Epidermal melanocyte (primary cell): ENCODE results near the gene WDR55.
"Not testable (repeated sequence)": the region's sequence is repeated elsewhere in the genome, so short reads cannot be mapped to it uniquely, and the experiment has no call there.

Experiments
- DNase-seq: peaks from one replicate; pipeline ENCODE4 v3.0.0; 2011; ENCODE audit warnings: low spot score; ENCODE audit not compliant: insufficient read length

Gene WDR55

GRCh38 chr5:140664359-140665119 is at the start of gene WDR55:
Gene WDR55 (plus strand): TSS chr5:140664904. CDS start chr5:140664913, 9 bp downstream.
- peak; percentile 97 for DNase-seq

DNA sequence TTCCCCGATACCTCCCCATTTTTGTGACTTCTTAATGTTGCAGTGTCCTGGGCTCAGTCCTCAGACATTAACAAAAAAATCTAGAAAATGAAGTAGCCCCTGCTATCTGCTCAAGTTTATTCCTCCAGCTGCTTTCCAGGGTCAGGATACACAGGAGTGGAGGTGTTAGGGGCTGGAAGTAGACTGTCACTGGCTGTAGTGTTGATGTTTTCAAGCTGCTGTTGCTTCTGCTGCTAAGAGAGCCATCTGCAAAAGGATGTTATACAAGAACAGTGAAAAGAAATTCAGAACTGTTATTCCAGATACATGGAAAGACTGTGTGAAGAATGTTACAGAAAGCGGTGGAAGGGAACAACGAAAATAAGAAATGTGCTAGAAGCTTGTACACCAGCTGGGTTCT is 42.4 kb upstream of the WDR55 start:
- no peak for DNase-seq

DNA sequence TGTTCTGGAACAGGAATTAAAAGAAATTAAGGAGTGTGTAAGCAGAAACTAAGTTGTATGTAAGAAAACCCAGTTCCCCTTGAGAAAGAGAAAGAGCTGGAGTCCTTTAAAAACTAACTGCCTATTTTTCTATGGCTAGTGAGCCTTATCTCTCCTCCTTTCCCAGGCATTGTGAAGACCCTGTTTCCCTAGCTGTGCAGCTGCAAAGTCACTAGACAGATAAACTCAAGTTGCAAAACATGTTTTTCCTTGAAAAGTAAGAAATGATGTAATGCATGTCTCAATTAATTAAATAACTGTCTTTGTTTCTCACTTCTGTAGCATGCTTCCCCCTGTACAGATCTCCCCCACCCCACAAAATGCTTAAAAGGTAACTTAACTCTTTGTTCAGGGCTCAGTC is 41.6 kb upstream of the WDR55 start:
- not testable (repeated sequence) for DNase-seq

- DNase-seq = not testable (repeated sequence)
Observed at GRCh38 chr5:140624886-140625285, 39.8 kb upstream of the WDR55 start.

DNA sequence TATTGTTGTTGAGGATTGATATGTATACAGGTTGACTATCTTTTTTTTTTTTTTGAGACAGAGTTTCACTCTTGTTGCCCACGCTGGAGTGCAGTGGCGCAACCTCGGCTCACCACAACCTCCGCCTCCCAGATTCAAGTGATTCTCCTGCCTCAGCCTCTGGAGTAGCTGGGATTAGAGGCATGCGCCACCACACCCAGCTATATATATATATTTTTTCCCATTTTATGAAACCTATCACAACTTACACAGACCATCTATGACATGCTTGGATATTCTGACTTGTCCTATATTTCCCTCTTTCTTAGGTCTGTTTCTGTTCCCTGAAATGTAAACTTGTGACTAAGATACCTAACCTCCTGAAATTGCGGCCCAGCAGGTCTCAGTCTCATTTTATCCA is 36.7 kb upstream of the WDR55 start:
- no peak for DNase-seq

DNA sequence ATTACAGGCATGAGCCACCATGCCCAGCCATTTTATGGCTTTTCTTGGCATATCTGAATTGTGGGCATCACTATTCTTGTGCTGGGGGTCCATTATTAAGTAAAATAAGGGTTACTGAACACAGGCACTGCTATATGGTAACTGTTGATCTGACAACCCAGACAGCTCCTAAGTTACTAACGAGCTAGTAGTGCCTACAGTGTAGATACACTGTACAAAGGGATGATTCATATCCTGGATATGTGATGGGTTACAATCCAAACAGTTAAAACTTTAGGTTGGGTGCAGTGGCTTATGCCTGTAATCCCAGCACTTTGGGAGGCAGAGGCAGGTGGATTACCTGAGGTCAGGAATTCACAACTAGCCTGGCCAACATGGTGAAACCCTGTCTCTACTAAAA is 36.0 kb upstream of the WDR55 start:
- no peak for DNase-seq

DNA sequence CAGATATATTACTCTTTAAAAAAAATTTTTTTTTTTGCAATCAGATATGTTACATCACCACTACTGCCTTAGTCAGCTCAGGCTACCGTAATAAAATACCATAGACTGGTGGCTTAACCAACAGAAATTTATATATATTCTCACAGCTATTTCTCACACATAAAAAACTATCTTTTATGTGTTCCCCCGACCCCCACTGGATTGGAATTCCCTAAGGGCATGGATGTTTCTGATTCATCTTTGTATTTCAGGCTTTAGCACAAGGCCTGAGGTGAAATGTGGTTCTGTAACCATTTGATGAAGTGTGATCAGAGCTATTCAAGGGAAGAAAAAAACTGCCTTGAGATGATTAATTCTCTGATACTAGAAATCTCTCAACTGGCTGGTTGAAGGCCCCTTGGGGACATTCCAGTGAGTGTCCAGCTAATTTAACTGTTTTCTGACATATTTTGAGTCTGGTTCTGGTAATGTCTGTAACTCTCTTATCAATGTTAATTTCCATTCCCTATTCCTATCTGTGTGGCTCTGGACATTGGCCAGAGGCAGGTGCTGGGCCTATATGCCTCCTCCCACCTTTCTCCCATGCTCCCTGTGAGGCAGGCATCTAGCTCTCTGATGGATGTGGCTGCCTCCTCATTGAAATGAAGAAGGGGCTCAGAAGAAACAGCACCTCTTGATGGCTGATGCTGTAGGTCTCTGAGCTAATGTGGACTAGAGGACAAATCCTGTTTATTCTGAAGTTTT is 34.2 kb upstream of the WDR55 start:
- DNase-seq = no peak

DNA sequence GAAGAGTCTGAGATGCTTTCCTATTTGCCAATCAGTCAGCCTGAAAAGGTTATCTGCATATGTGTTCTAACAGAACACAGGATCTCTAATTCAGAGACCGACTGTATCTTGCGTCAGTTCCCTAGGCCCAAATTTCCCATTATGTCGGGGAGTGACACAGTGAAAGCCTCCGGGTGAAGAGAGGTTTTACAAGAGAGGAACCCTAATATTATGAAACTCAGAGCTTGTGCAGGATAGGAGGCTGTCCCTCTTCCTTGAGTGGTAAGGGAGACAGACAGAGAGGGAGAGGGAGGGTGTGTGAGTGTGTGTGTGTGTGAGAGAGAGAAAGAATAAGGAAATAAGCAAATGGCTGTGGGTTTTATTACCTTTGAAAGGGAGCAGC is 33.7 kb upstream of the WDR55 start:
- no peak for DNase-seq

- no peak for DNase-seq
Observed at GRCh38 chr5:140631831-140632365, 32.8 kb upstream of the WDR55 start.

DNA sequence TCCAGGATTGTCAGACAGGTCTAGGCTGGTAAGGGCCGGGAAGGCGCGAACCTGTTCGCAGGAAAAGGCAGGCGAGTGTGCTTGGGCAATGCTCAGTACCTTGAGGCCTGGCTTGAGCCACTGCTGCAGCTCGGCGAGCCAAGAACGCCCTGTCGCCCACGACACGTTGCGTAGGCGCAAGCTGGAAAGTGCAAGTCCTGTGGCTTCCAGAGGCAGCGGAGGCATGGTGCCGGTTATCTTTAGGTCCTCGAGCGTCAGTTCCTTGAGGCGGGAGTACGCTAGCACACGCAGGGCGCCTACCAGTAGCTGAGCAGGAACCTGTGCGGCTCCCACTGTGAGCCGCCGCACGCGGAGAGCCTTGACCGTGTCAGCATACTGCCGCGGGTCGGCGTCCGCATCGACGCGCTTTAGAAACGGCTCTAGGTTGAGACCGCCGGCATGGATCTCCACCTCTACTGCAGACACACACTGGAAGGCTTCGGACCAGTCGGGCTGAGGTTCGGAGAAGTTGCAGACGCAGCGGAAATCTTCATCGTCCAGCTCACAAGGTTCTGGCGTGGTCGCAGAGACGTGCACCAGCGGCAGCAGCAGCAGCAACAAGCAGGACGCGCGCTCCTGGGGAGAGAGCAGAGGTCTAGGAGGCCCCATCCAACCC is 32.2 kb upstream of the WDR55 start:
- DNase-seq = no peak

- no peak for DNase-seq
Observed at GRCh38 chr5:140633021-140633471, 31.7 kb upstream of the WDR55 start, which contains the start of gene CD14. Gene CD14 (minus strand): TSS chr5:140633175. CDS start chr5:140633071, 104 bp downstream.

DNA sequence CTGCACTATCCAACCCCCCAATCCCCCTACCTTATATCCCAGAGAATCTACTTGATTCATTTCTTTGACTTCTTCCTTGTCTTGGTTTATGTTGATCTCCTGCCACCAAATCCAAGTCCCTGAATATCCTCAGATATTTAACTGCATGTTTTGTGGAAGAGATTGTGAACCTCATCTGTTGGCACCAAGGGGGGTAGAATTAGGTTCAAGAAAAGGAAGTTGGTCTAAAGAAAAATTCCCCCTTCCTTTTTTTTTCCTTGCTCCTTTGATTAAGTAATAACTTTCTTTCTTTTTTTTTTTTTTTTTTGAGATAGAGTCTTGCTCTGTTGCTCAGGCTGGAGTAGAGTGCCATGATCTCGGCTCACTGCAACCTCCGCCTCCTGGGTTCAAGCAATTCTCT is 31.2 kb upstream of the WDR55 start:
- no peak for DNase-seq

DNA sequence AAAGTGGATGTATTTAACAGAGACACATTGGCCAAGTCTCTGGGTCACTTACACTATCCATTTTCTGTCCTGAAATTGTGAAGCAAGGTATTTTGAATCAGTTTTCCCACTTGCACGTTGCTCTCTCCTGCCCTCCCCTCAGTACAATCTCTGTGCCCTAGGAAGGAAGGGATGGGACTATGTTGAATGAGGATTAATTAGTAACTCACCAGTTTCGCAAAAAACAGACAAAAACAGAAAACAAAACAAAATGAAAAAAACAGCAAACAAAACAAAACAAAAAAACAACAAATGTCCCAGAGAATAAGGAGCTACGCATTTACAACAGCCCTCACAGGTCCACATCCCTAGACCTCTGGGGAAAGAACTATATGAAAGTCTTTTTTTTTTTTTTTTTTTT is 30.6 kb upstream of the WDR55 start:
- no peak for DNase-seq

DNA sequence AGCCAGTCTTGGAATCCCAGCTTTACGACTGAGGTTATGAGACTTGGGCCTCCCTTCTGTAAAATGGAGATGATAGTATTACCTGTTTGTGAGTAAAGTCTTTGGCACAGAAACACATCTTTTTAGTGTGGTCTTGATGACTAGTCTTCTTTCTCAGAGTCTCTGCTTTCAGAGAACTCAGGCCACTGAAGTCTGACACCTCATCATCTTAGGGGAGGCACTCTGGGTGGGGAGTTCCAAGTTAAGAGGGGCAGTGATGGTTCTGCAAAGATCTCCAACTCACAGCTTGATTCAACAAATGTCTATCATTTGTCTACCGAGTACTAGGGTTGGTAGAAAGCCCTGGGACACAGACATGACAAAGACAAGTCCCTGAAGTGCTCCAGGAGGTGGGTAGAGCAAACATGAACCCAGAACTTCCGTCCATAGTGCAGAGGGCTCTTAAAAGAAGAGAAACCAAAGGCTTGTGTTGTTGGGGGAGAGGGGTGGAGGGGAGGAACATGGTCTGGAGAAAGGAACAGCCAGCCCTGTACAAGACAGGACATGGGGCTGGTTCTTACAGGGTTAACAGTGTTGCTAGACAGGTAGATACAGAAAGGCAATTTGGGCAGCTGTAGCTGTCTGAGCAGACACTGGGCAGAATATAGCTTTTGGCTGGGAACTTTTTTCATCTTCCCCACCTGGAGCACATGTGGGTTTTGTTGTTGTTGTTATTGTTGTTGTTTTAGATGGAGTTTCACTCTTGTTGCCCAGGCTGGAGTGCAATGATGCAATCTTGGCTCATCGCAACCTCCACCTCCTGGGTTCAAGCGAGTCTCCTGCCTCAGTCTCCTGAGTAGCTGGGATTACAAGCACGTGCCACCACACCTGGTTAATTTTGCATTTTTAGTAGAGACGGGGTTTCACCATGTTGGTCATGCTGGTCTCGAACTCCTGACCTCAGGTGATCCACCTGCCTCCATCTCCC is 29.1 kb upstream of the WDR55 start:
- DNase-seq = no peak

GRCh38 chr5:140637371-140638100 is 27.2 kb upstream of the WDR55 start:
- DNase-seq = no peak

DNA sequence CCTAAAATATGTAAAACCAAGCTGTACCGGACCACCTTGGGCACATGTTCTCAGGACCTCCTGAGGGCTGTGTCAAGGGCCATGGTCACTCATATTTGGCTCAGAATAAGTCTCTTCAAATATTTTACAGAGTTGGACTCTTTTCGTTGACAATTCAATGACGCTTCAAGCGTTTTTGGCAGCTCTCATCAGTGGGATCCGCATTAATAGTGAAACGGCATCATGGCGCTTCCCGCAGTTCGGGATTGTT is 25.9 kb upstream of the WDR55 start:
- DNase-seq = not testable (repeated sequence)

- peak; percentile 92 for DNase-seq
Observed at GRCh38 chr5:140639148-140639981, 25.3 kb upstream of the WDR55 start, which contains the start of gene TMCO6. Gene TMCO6 (plus strand): TSS chr5:140639451. CDS start chr5:140639528, 77 bp downstream.

DNA sequence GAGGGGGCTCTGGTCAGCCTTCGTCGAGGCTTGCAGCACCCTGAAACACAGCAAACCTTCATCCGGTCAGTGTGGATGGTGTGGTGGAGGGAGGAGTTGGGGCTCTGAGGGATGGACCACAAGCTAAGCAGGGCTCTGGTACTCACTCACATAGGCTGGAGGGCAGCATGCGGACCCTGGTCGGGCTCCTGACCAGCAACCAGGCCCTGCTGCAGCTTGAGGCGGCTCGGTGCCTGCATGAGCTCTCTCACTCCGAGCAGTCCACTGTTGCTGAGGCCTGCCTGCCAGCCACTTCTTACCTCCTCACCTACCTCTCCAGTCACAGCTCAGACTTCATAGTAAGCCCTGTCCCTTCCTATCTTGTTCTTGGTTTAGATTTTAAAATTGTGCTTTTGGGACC is 23.0 kb upstream of the WDR55 start:
- DNase-seq = no peak

DNA sequence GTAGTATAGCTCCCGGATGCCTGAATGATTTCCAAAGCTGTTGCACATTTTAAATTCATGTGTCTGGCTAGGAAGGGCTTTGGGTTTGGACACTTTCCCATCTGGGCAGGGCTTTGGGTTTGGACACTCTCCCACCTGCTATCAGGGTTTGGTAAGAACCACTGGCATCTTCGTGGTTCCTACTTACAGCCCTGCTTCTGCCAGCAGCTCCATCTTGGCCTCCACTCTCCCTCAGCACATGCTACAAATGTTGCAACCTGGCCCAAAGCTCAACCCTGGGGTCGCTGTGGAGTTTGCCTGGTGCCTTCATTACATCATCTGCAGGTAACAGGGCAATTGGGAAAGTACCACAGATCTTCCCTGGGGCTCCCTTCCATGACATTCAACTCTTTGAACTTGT is 22.0 kb upstream of the WDR55 start:
- DNase-seq = no peak
